Fibroblast of lung (primary cell): Measurements from ENCODE around the gene CLNK. TPM values are rescaled to one million over a fixed set of nuclear protein-coding genes. Genes with fewer than 3 reads are reported as not detected.

ENCODE experiments used
- DNase-seq, 2 donors: peaks; one replicate each; pipeline versions ENCODE4 v3.0.0 to v3.0.0-alpha.2; 2010; ENCODE audit warnings: low read depth in 2 of 2
- H2AFZ ChIP-seq: 2 replicates; pipeline ENCODE4 v1.5.1; 2012; ENCODE audit warnings: low read length, control low read depth, inconsistent platforms
- H3K27ac ChIP-seq: 2 replicates; pipeline ENCODE4 v1.5.1; 2011; ENCODE audit warnings: low read length, control low read depth; ENCODE audit not compliant: insufficient read depth
- H3K27me3 ChIP-seq: 2 replicates; pipeline ENCODE4 v1.5.1; 2011; ENCODE audit warnings: mild to moderate bottlenecking, low read length; ENCODE audit not compliant: control insufficient read depth, insufficient read depth
- H3K36me3 ChIP-seq: 2 replicates; pipeline ENCODE4 v1.5.1; 2011; ENCODE audit warnings: low read length; ENCODE audit not compliant: control insufficient read depth, insufficient read depth
- H3K4me1 ChIP-seq: 2 replicates; pipeline ENCODE4 v1.5.1; 2011; ENCODE audit warnings: low read length; ENCODE audit not compliant: control insufficient read depth, insufficient read depth; ENCODE audit errors: extremely low read depth
- H3K4me2 ChIP-seq: 2 replicates; pipeline ENCODE4 v1.5.1; 2011; ENCODE audit warnings: low read length, control low read depth; ENCODE audit not compliant: insufficient read depth; ENCODE audit errors: extremely low read depth
- H3K4me3 ChIP-seq, 4 experiments: fragments of 200-600 bp in 1 of 4; sonication (generic) in 1 of 4; replicated peaks in 1 of 4; 2 replicates each; pipeline ENCODE4 v1.5.1; 2011 to 2016; ENCODE audit warnings: low read length in 4 of 4, low read depth in 3 of 4, mild to moderate bottlenecking in 3 of 4, control low read depth in 2 of 4, inconsistent platforms in 1 of 4, mixed read lengths in 1 of 4; ENCODE audit not compliant: insufficient read depth in 1 of 4; ENCODE audit errors: control extremely low read depth in 1 of 4
- H3K79me2 ChIP-seq: 2 replicates; pipeline ENCODE4 v1.5.1; 2012; ENCODE audit warnings: mild to moderate bottlenecking, low read length, inconsistent platforms; ENCODE audit not compliant: control insufficient read depth, insufficient read depth
- H3K9ac ChIP-seq: 2 replicates; pipeline ENCODE4 v1.5.1; 2011; ENCODE audit warnings: mild to moderate bottlenecking, low read length, control low read depth; ENCODE audit not compliant: insufficient read depth
- H3K9me3 ChIP-seq: 2 replicates; pipeline ENCODE4 v1.5.1; 2012; ENCODE audit warnings: low read depth, low read length; ENCODE audit not compliant: control insufficient read depth, insufficient read depth
- H4K20me1 ChIP-seq: 2 replicates; pipeline ENCODE4 v1.5.1; 2011; ENCODE audit warnings: low read length; ENCODE audit not compliant: control insufficient read depth, insufficient read depth; ENCODE audit errors: extremely low read depth
- CTCF ChIP-seq, 2 donors: IDR thresholded peaks in 1 of 2; conservative IDR thresholded peaks in 1 of 2; 1 replicate in 1 of 2; 2 replicates in 1 of 2; pipeline ENCODE4 v1.5.1; 2011 to 2012; ENCODE audit warnings: low read length in 2 of 2, control low read depth in 1 of 2, inconsistent platforms in 1 of 2, low read depth in 1 of 2, mild to moderate bottlenecking in 1 of 2
- EZH2 ChIP-seq: IDR thresholded peaks from 2 replicates; pipeline ENCODE4 v1.5.1; 2012; ENCODE audit warnings: low read length, control low read depth, mild to moderate bottlenecking; ENCODE audit errors: missing control alignments
- polyA plus RNA-seq, 2 donors: library from polyadenylated mRNA; depleted of rRNA in 1 of 2; stranded (reverse) in 1 of 2; unstranded in 1 of 2; fragments of >200 nt; gene quantifications; 2 replicates each; pipeline ENCODE4 v1.2.1, GENCODE V29; 2011 to 2012; ENCODE audit warnings: missing spikeins in 1 of 2
- total RNA-seq: library from RNA; depleted of rRNA; stranded (reverse); fragments of >200 nt; gene quantifications from 2 replicates; pipeline ENCODE4 v1.2.1, GENCODE V29; 2014

The CLNK gene
- total and polyA plus RNA-seq, 2 donors (not counting 1 experiment from before 2014, with no cell fraction given): not detected

- no peak overlapping the region for H3K4me3 ChIP-seq
- no peaks in the 10 kb centered on the region for H3K36me3 ChIP-seq
- TF ChIP-seq CTCF (conservative IDR thresholded peaks at IDR 0.05 in 1 of 2, IDR thresholded peaks at IDR 0.05 in 1 of 2; ENCODE audit: low read depth in 1 of 2, low read length in 2 of 2) (no peak), EZH2 (no peak)
- H3K27ac ChIP-seq: no peak overlapping the region
- no peak overlapping the region for H2AFZ ChIP-seq
- H3K27me3 ChIP-seq: no peaks in the 10 kb centered on the region
- H4K20me1 ChIP-seq: no peaks in the 10 kb centered on the region
- no peaks in the 10 kb centered on the region for H3K79me2 ChIP-seq
- H3K4me1 ChIP-seq: no peaks in the 10 kb centered on the region
- DNase-seq: no peak
- no peaks in the 10 kb centered on the region for H3K9me3 ChIP-seq
- H3K4me2 ChIP-seq: no peak overlapping the region
- H3K9ac ChIP-seq: no peak overlapping the region
These were observed 46.0 kb upstream of the CLNK start for GRCh38 chr4:10730590-10730989.

DNA sequence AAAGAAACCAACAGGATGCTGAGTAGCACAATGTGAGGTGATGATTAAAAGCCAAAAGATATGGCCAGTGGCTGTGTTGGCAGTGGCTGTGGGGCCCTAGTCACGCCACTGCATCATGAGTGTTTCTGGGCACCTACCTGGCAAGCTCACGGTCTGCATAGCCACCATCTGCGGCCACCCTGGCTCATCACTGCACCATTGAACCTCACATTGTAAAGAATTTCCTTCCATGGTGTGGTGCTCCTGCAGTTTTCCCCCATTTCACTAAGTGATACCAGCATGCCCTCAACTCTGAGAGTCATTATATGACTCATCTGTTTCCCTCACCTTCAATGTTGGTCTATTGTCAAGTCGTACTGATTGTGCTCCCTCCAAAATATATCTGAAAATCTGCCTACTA is 45.5 kb upstream of the CLNK start:
- DNase-seq: no peak

GRCh38 chr4:10729366-10729765 is 44.8 kb upstream of the CLNK start:
- H3K9ac ChIP-seq: no peak overlapping the region
- H4K20me1 ChIP-seq: no peaks in the 10 kb centered on the region
- no peaks in the 10 kb centered on the region for H3K4me1 ChIP-seq
- DNase-seq: no peak
- H3K36me3 ChIP-seq: no peaks in the 10 kb centered on the region
- H3K4me3 ChIP-seq: no peak overlapping the region
- no peaks in the 10 kb centered on the region for H3K9me3 ChIP-seq
- TF ChIP-seq CTCF (conservative IDR thresholded peaks at IDR 0.05 in 1 of 2, IDR thresholded peaks at IDR 0.05 in 1 of 2; ENCODE audit: low read depth in 1 of 2, low read length in 2 of 2): no peak
- no peak for TF ChIP-seq EZH2
- H2AFZ ChIP-seq: no peak overlapping the region
- H3K27me3 ChIP-seq: no peaks in the 10 kb centered on the region
- H3K27ac ChIP-seq: no peak overlapping the region
- no peak overlapping the region for H3K4me2 ChIP-seq
- no peaks in the 10 kb centered on the region for H3K79me2 ChIP-seq

More for the DNA sequence above, 45.5 kb upstream of the CLNK start:
- Histone ChIP-seq H2AFZ (no peak overlapping the region), H3K27ac (no peak overlapping the region), H3K79me2 (no peaks in the 10 kb centered on the region), H3K9ac (no peak overlapping the region), H3K4me1 (no peaks in the 10 kb centered on the region), H3K36me3 (no peaks in the 10 kb centered on the region), H3K27me3 (no peaks in the 10 kb centered on the region), H3K4me2 (no peak overlapping the region), H3K9me3 (no peaks in the 10 kb centered on the region), H4K20me1 (no peaks in the 10 kb centered on the region), H3K4me3 (no peak overlapping the region)
- TF ChIP-seq EZH2: no peak
- no peak for TF ChIP-seq CTCF (conservative IDR thresholded peaks at IDR 0.05 in 1 of 2, IDR thresholded peaks at IDR 0.05 in 1 of 2; ENCODE audit: low read depth in 1 of 2, low read length in 2 of 2)
